Fibroblast of skin of left quadriceps (primary cell): ENCODE measurements around the gene NR1H4.
A peak's percentile ranks its signal among the peaks of the same experiment; 100 is the strongest.
"Not testable (repeated sequence)": the region's sequence is repeated elsewhere in the genome, so short reads cannot be mapped to it uniquely, and the experiment has no call there.

Experiments
- DNase-seq, 2 experiments: peaks; one replicate each; pipeline ENCODE4 v3.0.0-alpha.2; 2013; ENCODE audit warnings: low read depth in 2 of 2

The NR1H4 gene

GRCh38 chr12:100512692-100513091 is 39.0 kb downstream of the NR1H4 start:
- no peak for DNase-seq

DNA sequence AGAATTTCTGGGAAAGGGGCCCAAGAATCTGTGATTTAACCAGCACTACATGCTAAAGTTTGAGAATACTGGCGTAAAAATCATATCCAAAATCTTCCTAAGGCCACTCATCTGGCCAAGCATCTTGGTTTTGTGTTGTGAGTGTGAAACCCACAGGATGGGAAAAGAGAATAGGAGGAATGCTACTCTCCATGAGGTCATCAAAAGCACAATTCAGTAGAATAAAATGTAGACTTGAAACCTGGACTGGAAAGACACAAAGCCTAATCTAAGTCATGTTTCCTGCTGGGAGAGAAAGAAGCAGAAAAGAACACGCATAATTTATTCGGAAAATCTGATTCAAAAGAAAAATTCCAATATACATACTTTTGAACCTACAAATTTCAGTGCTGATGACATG is 42.3 kb downstream of the NR1H4 start:
- DNase-seq = no peak

DNA sequence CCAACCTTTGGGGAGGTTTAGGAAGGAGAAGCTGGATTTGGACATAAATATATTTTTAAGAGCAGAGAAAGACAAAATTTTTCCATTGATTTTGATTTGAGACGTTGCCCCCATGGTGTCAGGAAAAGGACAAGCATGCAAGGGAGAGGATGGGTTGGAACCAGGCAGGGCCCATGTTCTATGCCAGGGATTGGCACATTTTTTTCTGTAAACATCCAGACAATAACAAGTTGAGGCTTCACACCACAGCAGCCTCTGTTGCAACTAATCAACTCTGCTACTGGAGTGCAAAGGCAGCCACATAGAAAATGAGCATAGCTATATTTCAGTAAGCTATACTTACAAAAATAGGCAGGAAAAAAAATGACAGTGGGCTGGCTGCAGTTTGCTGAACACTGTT is 44.7 kb downstream of the NR1H4 start:
- no peak for DNase-seq

- DNase-seq = no peak
Observed at GRCh38 chr12:100520048-100520769, 46.5 kb downstream of the NR1H4 start.

- no peak for DNase-seq
Observed at GRCh38 chr12:100521958-100522357, 48.3 kb downstream of the NR1H4 start.

DNA sequence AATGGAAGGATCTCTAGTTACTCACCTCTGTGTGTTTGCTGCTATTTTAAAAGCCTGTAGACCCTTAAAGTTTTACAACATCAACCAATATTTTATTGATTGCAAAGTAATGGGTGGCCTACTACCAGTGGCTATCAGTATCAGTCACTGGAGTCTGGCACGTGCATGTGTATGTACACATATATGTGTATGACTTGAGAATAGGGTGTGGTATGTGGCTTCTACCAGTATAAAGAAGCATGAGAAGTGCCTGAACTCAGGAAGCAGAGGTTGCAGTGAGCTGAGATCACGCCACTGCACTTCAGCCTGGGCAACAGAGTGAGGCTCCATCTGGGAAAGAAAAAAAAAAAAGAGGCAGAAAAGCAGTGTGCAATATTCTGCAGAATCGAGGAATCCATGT is 54.4 kb downstream of the NR1H4 start:
- no peak for DNase-seq

- DNase-seq = no peak
Observed at GRCh38 chr12:100528471-100529127, 54.9 kb downstream of the NR1H4 start.

DNA sequence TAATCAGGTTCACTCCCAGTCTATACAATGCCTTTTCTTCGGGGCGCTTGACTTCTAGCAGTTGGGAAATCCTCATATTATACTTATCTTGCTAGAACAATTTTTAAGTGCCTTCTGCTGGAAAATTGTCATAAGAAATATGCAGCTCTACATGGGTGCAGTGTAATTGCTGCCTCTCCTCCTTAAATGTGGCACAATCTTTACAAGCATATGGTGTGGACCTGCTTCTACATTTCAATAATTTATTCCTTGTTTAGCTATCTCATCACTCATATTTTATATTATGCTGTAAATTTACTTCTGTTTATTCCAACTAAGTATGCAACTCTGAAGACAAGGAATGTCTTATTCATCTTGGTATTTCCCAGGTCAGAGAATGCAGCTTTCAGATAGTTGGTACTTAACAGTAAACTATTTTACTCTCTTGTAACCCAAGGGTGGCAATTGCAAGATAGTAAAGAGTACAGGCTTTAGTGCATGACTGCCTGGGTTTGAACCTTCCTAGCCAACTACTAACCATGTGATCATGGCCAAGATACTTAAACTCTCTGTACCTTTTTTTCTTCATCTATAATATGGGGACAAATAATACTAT is 56.2 kb downstream of the NR1H4 start:
- no peak for DNase-seq

- no peak for DNase-seq
Observed at GRCh38 chr12:100533376-100533775, 59.7 kb downstream of the NR1H4 start.

GRCh38 chr12:100534625-100535227 is 61.1 kb downstream of the NR1H4 start:
- no peak for DNase-seq

DNA sequence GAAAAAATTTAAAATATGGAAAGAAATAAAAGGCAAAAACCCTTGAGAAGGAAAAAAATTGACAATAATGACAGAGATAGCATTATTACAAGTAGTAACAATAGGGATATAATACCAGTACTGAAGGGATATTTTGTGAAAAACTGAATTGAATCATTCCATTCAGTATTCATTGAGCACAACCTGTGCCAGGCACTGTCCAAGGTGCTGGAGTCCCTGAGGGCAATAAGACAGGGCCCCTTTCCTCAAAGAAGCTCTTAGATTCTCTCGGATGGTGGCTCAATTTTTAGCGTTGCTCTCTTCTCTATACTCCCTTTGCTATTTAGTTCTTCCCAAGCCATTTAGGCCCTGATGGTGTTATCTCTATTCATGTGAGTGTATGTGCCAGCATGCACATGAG is 65.5 kb downstream of the NR1H4 start:
- DNase-seq = no peak

DNA sequence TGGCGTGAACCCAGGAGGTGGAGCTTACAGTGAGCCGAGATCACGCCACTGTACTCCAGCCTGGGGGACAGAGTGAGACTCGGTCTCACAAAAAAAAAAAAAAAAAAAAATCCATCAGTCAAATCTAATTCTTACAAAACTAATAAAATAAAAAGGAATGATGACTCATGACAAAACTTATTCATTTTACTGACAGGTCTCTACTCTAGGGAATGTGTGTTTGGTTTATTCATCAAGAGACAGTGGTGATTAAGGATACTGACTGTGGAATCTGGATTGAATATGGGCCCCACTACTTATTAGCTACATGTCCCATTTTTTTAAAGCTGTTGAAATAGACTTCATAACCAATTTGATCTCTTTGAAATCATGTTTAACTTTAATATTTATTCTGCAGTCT is 70.5 kb downstream of the NR1H4 start:
- DNase-seq = no peak

GRCh38 chr12:100545092-100545491 is 71.4 kb downstream of the NR1H4 start:
- DNase-seq = no peak

DNA sequence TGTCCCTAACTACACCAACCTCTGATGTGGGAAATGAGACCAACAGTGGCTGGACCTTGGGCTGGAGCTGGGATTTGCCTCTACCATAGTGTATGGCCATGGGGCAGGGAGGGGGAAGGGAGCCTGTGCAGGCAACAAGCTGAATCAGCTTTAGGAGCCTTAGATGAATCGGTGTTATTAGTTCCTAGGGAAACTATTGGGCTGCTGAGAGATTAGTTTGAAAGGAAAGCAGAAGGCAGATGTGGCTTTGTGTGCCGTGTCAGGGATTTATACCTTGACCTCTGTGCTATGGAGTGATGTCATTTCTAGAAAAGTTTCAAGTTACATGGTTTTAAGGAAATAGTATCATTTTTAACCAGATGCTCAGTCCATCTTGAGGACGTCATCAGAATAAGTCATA is 80.3 kb downstream of the NR1H4 start:
- no peak for DNase-seq

- peak; percentile 67 to 71 for DNase-seq
Observed at GRCh38 chr12:100554608-100555077, 81.0 kb downstream of the NR1H4 start.

- no peak for DNase-seq
Observed at GRCh38 chr12:100555722-100556121, 82.1 kb downstream of the NR1H4 start.

DNA sequence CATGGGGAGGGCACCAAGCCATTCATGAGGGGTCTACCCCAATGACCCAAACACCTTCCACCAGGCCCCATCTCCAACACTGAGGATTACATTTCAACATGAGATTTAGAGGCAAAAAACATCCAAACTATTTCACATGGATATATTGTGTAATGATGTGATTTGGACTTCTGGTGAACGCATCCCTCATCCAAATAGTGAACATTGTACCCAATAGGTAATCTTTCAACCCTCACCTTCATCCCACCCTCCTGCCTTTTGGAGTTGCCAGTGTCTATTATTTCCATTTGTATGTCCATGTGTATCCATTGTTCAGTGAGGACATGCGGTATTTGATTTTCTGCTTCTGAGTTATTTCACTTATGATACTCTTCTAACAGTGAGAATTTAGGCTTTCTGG is 83.7 kb downstream of the NR1H4 start:
- no peak for DNase-seq

DNA sequence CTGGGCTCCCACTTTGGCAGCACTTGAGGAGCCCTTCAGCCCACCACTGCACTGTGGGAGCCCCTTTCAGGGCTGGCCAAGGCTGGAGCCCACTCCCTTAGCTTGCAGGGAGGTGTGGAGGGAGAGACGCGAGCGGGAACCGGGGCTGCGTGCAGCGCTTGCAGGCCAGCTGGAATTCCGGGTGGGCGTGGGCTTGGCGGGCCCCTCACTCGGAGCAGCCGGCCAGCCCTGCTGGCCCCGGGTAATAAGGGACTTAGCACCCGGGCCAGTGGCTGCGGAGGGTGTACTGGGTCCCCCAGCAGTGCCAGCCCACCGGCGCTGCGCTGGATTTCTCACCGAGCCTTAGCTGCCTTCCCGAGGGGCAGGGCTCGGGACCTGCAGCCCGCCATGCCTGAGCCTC is 85.6 kb downstream of the NR1H4 start:
- not testable (repeated sequence) for DNase-seq

GRCh38 chr12:100564090-100564489 is 90.4 kb downstream of the NR1H4 start:
- DNase-seq = no peak

DNA sequence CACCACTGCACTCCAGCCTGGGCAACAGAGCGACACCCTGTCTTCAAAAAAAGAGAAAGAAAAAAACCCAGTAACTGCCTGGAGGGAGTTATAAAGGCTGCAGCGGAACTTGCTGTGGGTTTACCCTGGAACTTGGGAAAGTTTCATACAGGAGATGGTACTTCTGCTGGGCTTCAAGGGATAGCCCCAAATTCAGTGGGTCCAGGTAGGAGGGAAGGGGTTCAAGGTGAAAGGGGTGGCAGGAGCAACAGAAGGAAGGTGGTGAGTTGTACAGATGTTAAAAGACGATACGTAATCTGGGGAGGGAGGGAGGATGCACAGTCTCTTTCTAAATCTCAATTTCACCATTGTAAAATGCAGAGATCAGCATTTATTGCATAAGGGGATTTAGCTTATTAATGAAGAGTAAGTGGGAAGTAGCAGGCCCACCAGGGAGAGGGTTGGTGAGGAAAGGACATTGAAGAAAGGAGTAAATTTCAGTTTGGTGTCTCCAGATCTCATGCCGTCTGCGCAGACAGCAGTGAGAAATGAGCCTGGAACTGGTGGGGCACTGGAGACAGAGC is 91.3 kb downstream of the NR1H4 start:
- no peak for DNase-seq

GRCh38 chr12:100565987-100566545 is 92.4 kb downstream of the NR1H4 start:
- no peak for DNase-seq
